ENCODE data around the gene MKLN1. TPM values are rescaled to one million over a fixed set of nuclear protein-coding genes. Genes with fewer than 3 reads are reported as not detected.

MKLN1 gene
- total RNA-seq, 1 donor from 2014 or later: 61.7 TPM

DNA sequence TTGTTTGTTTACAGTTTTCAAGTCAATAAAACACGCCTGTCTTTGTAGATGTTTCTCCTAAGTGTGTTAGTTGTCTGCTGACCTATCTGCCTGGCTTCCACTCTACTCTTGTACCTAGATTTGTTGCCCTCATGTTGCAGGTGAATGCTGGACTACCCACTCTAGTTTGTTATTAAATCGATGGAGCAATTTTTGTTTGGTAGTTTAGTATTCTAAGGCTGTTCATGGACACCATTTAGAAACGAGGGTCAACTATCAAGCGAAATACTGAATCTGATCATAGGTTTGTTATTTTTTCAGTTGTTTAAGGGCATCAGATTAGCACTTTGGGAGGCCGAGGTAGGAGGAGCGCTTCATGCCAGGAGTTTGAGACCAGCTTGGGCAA is 29.1 kb upstream of the MKLN1 start:
- no peak for TF ChIP-seq CTCF (IDR thresholded peaks at IDR 0.05; ENCODE audit: unreplicated experiment)
- H3K27me3 Mint-ChIP-seq (ENCODE audit: low read depth): no peaks in the 10 kb centered on the region
- peaks cover 8% of the 10 kb centered on the region for H3K4me1 Mint-ChIP-seq
- no peak overlapping the region for H3K4me3 Mint-ChIP-seq
- DNase-seq (ENCODE audit: low spot score in 2 of 2, unreplicated experiment in 2 of 2): no peak
- H3K36me3 Mint-ChIP-seq: no peaks in the 10 kb centered on the region
- H3K27ac Mint-ChIP-seq: no peak overlapping the region
- H3K9me3 Mint-ChIP-seq: no peaks in the 10 kb centered on the region

- Mint-ChIP-seq H3K27me3 (ENCODE audit: low read depth) (no peaks in the 10 kb centered on the region), H3K4me1 (peaks cover 8% of the 10 kb centered on the region), H3K4me3 (no peak overlapping the region), H3K36me3 (no peaks in the 10 kb centered on the region), H3K27ac (no peak overlapping the region), H3K9me3 (no peaks in the 10 kb centered on the region)
- TF ChIP-seq CTCF (IDR thresholded peaks at IDR 0.05; ENCODE audit: unreplicated experiment): no peak
- DNase-seq (ENCODE audit: low spot score in 2 of 2, unreplicated experiment in 2 of 2): no peak
These were observed 28.6 kb upstream of the MKLN1 start for GRCh38 chr7:131299074-131299473.

DNA sequence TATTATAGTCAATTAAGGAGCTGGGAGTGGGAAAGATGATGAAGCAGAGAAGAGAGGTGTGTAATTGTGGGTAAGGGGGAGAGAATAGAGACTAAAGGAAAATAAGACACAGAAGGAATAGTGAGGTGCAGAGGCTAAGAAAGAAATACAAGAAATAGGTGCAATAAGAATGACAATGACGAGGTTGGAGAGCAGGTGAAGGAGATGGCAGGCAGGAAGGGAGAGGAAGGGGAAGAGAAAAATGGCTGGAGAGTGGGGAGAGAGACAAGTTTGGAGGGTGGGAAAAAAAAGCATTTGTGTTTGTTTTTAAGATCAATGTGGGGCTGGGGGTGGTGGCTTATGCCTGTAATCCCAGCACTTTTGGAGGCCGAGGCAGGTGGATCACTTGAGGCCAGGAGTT is 27.6 kb upstream of the MKLN1 start:
- Mint-ChIP-seq H3K27ac (no peak overlapping the region), H3K27me3 (ENCODE audit: low read depth) (no peaks in the 10 kb centered on the region), H3K36me3 (no peaks in the 10 kb centered on the region), H3K4me1 (no peaks in the 10 kb centered on the region), H3K9me3 (no peaks in the 10 kb centered on the region), H3K4me3 (no peak overlapping the region)
- TF ChIP-seq CTCF (IDR thresholded peaks at IDR 0.05; ENCODE audit: unreplicated experiment): no peak
- no peak for DNase-seq (ENCODE audit: low spot score in 2 of 2, unreplicated experiment in 2 of 2)

- no peak for DNase-seq (ENCODE audit: low spot score in 2 of 2, unreplicated experiment in 2 of 2)
- Mint-ChIP-seq H3K27me3 (ENCODE audit: low read depth) (no peaks in the 10 kb centered on the region), H3K4me1 (no peaks in the 10 kb centered on the region), H3K36me3 (no peaks in the 10 kb centered on the region), H3K4me3 (no peak overlapping the region), H3K9me3 (peaks cover 2% of the 10 kb centered on the region), H3K27ac (no peak overlapping the region)
- TF ChIP-seq CTCF (IDR thresholded peaks at IDR 0.05; ENCODE audit: unreplicated experiment): no peak
These were observed 26.9 kb upstream of the MKLN1 start for GRCh38 chr7:131300572-131301466.

- no peaks in the 10 kb centered on the region for H3K4me1 Mint-ChIP-seq
- no peaks in the 10 kb centered on the region for H3K27me3 Mint-ChIP-seq (ENCODE audit: low read depth)
- H3K9me3 Mint-ChIP-seq: peaks cover 12% of the 10 kb centered on the region
- TF ChIP-seq CTCF (IDR thresholded peaks at IDR 0.05; ENCODE audit: unreplicated experiment): no peak
- H3K36me3 Mint-ChIP-seq: peaks cover 3% of the 10 kb centered on the region
- DNase-seq (ENCODE audit: low spot score in 2 of 2, unreplicated experiment in 2 of 2): no peak
- H3K27ac Mint-ChIP-seq: no peak overlapping the region
- no peak overlapping the region for H3K4me3 Mint-ChIP-seq
These were observed 25.2 kb upstream of the MKLN1 start for GRCh38 chr7:131302446-131302845.
